Measurements from ENCODE around the gene MRPS17. TPM values are rescaled to one million over a fixed set of nuclear protein-coding genes. Genes with fewer than 3 reads are reported as not detected.

Gene MRPS17
- total and polyA plus RNA-seq, 8 donors: 9.8 to 16.5 (median 13.9) TPM

DNA sequence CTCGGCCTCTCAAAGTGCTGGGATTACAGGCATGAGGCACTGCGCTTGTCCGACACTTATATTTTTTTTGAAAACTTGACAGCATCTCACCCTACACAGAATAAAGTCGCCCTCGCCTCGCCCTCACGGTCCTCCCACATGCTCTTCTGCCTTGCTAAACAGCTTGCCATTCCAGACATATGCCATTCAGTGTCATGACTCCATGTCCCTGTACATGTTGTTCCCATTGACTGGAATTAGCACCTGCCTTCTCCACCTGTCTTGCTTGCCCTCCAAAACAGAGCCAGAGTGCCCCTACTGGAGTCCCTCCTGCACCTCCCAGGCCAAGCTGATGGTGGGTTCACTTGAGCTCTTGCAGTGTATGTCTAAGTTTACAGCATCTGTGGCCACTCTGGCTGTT lies 18.9 kb downstream of the MRPS17 start:
- no peak overlapping the region for H3K27ac ChIP-seq
- ATAC-seq (no peak), DNase-seq (no peak)
- intact Hi-C loops (cut with DNase I): no loop called here
- no peak overlapping the region for H3K4me3 ChIP-seq
- no peaks in the 10 kb centered on the region for H3K27me3 ChIP-seq
- no peaks in the 10 kb centered on the region for H3K9me3 ChIP-seq
- H3K36me3 ChIP-seq: peaks cover 0 to 6% of the 10 kb centered on the region in 2 donors
- peaks cover 4 to 16% of the 10 kb centered on the region in 2 donors for H3K4me1 ChIP-seq
- TF ChIP-seq, protein P1, sequence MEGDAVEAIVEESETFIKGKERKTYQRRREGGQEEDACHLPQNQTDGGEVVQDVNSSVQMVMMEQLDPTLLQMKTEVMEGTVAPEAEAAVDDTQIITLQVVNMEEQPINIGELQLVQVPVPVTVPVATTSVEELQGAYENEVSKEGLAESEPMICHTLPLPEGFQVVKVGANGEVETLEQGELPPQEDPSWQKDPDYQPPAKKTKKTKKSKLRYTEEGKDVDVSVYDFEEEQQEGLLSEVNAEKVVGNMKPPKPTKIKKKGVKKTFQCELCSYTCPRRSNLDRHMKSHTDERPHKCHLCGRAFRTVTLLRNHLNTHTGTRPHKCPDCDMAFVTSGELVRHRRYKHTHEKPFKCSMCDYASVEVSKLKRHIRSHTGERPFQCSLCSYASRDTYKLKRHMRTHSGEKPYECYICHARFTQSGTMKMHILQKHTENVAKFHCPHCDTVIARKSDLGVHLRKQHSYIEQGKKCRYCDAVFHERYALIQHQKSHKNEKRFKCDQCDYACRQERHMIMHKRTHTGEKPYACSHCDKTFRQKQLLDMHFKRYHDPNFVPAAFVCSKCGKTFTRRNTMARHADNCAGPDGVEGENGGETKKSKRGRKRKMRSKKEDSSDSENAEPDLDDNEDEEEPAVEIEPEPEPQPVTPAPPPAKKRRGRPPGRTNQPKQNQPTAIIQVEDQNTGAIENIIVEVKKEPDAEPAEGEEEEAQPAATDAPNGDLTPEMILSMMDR (IDR thresholded peaks at IDR 0.05): no peak

DNA sequence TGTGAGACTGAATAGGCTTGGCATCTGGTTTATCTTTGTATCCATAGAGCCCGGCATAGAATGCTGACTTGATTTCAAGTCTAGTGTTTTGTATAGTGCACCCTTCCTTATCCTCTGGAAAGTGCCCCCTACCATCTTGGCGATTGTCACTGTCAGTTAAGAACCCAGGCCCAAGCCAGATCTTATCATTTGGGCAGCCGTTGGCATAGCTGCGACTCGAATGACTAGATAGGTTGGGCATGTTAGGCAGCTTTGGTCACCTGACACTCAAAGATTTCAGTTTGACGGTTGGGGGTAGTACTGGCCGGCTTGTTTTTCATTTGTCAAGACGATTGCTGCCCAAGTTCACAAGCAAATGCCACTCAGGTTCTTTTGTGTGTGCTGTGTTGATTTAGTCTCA lies 19.3 kb downstream of the MRPS17 start:
- ATAC-seq (peak; percentile 29), DNase-seq (no peak)
- Histone ChIP-seq H3K27ac (no peak overlapping the region), H3K27me3 (no peaks in the 10 kb centered on the region), H3K4me1 (peaks cover 0 to 12% of the 10 kb centered on the region in 2 donors), H3K4me3 (no peak overlapping the region), H3K36me3 (peaks cover 0 to 6% of the 10 kb centered on the region in 2 donors), H3K9me3 (no peaks in the 10 kb centered on the region)
- TF ChIP-seq, protein P1 (IDR thresholded peaks at IDR 0.05): no peak
- intact Hi-C loops (cut with DNase I): no loop called here

DNA sequence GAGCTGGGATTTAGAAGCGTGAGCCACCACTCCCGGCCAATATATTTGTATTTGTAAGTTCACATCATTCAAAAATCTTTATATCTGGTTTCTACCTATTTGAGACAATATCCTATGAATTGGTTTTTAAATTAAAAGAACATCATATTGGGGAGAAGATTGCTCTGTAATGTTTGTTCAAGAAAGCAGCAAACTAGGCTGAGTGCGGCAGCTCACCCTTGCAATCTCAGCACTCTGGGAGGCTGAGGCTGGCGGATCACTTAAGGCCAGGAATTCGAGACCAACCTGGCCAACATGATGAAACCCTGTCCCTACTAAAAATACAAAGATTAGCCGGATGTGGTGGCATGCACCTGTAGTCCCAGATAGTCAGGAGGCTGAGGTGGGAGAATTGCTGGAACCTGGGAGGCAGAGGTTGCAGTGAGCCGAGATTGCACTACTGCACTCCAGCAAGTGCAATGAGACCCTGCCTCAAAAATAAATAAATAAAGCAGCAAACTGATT lies 22.1 kb downstream of the MRPS17 start:
- H3K9me3 ChIP-seq: no peaks in the 10 kb centered on the region
- TF ChIP-seq, protein P1 (IDR thresholded peaks at IDR 0.05): no peak
- H3K4me3 ChIP-seq: no peak overlapping the region
- no peaks in the 10 kb centered on the region for H3K27me3 ChIP-seq
- intact Hi-C loops (cut with DNase I): no loop called here
- H3K27ac ChIP-seq: no peak overlapping the region
- H3K36me3 ChIP-seq: peaks cover 0 to 11% of the 10 kb centered on the region in 2 donors
- DNase-seq (no peak), ATAC-seq (no peak)
- H3K4me1 ChIP-seq: peaks cover 0 to 4% of the 10 kb centered on the region in 2 donors

DNA sequence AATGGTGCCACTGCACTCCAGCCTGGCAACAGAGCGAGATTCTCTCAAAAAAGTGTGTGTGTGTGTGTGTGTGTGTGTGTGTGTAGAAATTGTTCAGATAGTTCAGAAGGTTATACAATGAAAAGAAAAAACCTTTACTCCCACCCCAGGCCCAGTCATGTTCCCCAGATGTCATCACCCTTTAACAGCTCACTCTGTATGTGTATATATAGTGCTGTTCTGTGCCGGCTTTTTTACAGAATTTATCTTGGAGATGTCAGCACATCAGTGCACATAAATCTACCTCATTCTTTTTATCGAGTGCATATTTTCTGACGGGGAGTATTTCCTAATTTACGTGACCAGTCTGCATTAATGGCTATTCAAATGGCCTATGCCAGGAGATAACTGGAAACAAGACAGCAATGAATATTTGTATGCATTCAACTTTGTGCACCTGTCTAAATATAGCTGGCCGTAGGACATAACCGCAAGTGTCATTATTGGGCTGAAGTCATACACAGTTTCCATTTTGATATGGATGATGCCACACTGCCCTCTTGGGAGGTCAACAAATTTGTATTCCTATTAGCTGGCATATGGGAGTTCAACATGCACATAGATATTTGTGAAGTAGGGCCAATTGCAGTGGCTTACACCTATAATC lies 24.4 kb downstream of the MRPS17 start:
- intact Hi-C loops (cut with DNase I): no loop called here
- H3K27ac ChIP-seq: no peak overlapping the region
- H3K9me3 ChIP-seq: no peaks in the 10 kb centered on the region
- TF ChIP-seq, protein P1 (IDR thresholded peaks at IDR 0.05): no peak
- no peak overlapping the region for H3K4me3 ChIP-seq
- no peak for DNase-seq
- peaks cover 0 to 28% of the 10 kb centered on the region in 2 donors for H3K36me3 ChIP-seq
- ATAC-seq: no peak
- H3K4me1 ChIP-seq: peaks cover 0 to 4% of the 10 kb centered on the region in 2 donors
- H3K27me3 ChIP-seq: no peaks in the 10 kb centered on the region

DNA sequence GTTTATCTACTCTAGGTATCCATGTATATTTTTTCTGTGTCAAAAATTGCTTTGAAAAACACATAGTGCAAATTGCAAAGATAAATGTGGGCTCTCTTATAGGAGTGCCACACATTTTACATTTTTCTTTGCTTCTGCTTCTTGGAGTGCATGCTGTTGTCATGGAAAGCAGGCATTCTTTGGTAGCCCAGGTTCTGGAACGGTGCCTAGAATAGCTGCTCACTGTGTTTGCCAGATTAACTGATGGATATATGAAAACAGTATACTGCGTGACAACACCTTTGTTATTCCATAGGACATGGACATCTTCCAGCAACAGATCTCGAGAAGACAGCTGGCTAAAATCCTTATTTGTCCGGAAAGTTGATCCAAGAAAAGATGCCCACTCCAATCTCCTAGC lies 26.2 kb downstream of the MRPS17 start:
- Histone ChIP-seq H3K27ac (peak overlapping the region in 1 of 2 donors; percentile 2), H3K27me3 (no peaks in the 10 kb centered on the region), H3K36me3 (peaks cover 0 to 45% of the 10 kb centered on the region in 2 donors), H3K9me3 (no peaks in the 10 kb centered on the region), H3K4me3 (no peak overlapping the region), H3K4me1 (peaks cover 0 to 4% of the 10 kb centered on the region in 2 donors)
- ATAC-seq (no peak), DNase-seq (no peak)
- intact Hi-C loops (cut with DNase I): no loop called here
- TF ChIP-seq, protein P1 (IDR thresholded peaks at IDR 0.05): no peak

Data from left lung (tissue), 10 donors.